NT2/D1 (cell line): ENCODE data around the gene SNAPC4.

Source experiments
- DNase-seq: peaks from one replicate; pipeline ENCODE4 v3.0.0-alpha.2; 2011; ENCODE audit warnings: low read depth, low spot score
- H3K27me3 ChIP-seq: 2 replicates; pipeline ENCODE4 v1.6.0; 2011; ENCODE audit warnings: mild to moderate bottlenecking; ENCODE audit not compliant: insufficient read length, insufficient read depth
- H3K36me3 ChIP-seq: 2 replicates; pipeline ENCODE4 v1.6.1; 2011; ENCODE audit warnings: mild to moderate bottlenecking, low read length, mixed read lengths; ENCODE audit not compliant: insufficient read depth, insufficient read length
- H3K4me1 ChIP-seq: 2 replicates; pipeline ENCODE4 v1.5.1; 2011; ENCODE audit not compliant: insufficient read depth, insufficient read length
- H3K4me3 ChIP-seq: 2 replicates; pipeline ENCODE4 v1.5.1; 2011; ENCODE audit warnings: low read depth; ENCODE audit not compliant: insufficient read length
- H3K9ac ChIP-seq: 2 replicates; pipeline ENCODE4 v1.6.0; 2011; ENCODE audit warnings: low read depth; ENCODE audit not compliant: insufficient read length
- H3K9me3 ChIP-seq: 2 replicates; pipeline ENCODE4 v1.5.1; 2011; ENCODE audit warnings: mild to moderate bottlenecking, low read length; ENCODE audit not compliant: insufficient read depth
- SUZ12 ChIP-seq: IDR thresholded peaks from 2 replicates; pipeline ENCODE4 v1.6.1; 2011; ENCODE audit not compliant: insufficient read length, insufficient read depth; ENCODE audit errors: extremely low read depth
- YY1 ChIP-seq: IDR thresholded peaks from 2 replicates; pipeline ENCODE4 v1.6.1; 2011; ENCODE audit not compliant: insufficient read length, insufficient read depth
- ZNF274 ChIP-seq: IDR thresholded peaks from 2 replicates; pipeline ENCODE4 v1.6.1; 2011; ENCODE audit warnings: mild to moderate bottlenecking, low read depth, low read length

SNAPC4 gene

GRCh38 chr9:136381966-136382513 is 17.9 kb downstream of the SNAPC4 start:
- no peak overlapping the region for H3K4me3 ChIP-seq

GRCh38 chr9:136381311-136381710 is 18.7 kb downstream of the SNAPC4 start:
- Histone ChIP-seq H3K36me3 (peaks cover 98% of the 10 kb centered on the region), H3K27me3 (no peaks in the 10 kb centered on the region), H3K4me1 (peaks cover 3% of the 10 kb centered on the region), H3K4me3 (no peak overlapping the region), H3K9ac (no peak overlapping the region), H3K9me3 (no peaks in the 10 kb centered on the region)
- no peak for DNase-seq
- no peak for TF ChIP-seq ZNF274
- TF ChIP-seq YY1, result no peak
- TF ChIP-seq SUZ12, result no peak

More at GRCh38 chr9:136381966-136382513, 17.9 kb downstream of the SNAPC4 start:
- Histone ChIP-seq H3K36me3 (peaks cover 95% of the 10 kb centered on the region), H3K9me3 (no peaks in the 10 kb centered on the region), H3K27me3 (no peaks in the 10 kb centered on the region), H3K4me1 (no peaks in the 10 kb centered on the region), H3K9ac (no peak overlapping the region)
- TF ChIP-seq ZNF274 (no peak), YY1 (no peak), SUZ12 (no peak)
- DNase-seq, result no peak

GRCh38 chr9:136380381-136380780 is 19.6 kb downstream of the SNAPC4 start:
- H3K36me3 ChIP-seq, result peaks cover 99% of the 10 kb centered on the region
- H3K9me3 ChIP-seq, result no peaks in the 10 kb centered on the region
- peaks cover 6% of the 10 kb centered on the region for H3K4me1 ChIP-seq

GRCh38 chr9:136379891-136380290 is 20.1 kb downstream of the SNAPC4 start:
- Histone ChIP-seq H3K9ac (no peak overlapping the region), H3K36me3 (peaks cover 99% of the 10 kb centered on the region), H3K27me3 (no peaks in the 10 kb centered on the region), H3K4me3 (no peak overlapping the region), H3K4me1 (peaks cover 6% of the 10 kb centered on the region), H3K9me3 (no peaks in the 10 kb centered on the region)
- no peak for DNase-seq
- TF ChIP-seq YY1 (no peak), ZNF274 (no peak), SUZ12 (no peak)

More at GRCh38 chr9:136380381-136380780, 19.6 kb downstream of the SNAPC4 start:
- no peak overlapping the region for H3K9ac ChIP-seq
- H3K27me3 ChIP-seq, result no peaks in the 10 kb centered on the region
- TF ChIP-seq ZNF274, result no peak
- no peak for TF ChIP-seq YY1
- TF ChIP-seq SUZ12, result no peak
- no peak overlapping the region for H3K4me3 ChIP-seq
- no peak for DNase-seq

- H3K36me3 ChIP-seq, result peaks cover 99% of the 10 kb centered on the region
- no peak for TF ChIP-seq YY1
These were observed 20.6 kb downstream of the SNAPC4 start for GRCh38 chr9:136379401-136379800.

GRCh38 chr9:136379003-136379287 is 21.0 kb downstream of the SNAPC4 start:
- no peak overlapping the region for H3K9ac ChIP-seq
- H3K4me3 ChIP-seq, result no peak overlapping the region
- peaks cover 99% of the 10 kb centered on the region for H3K36me3 ChIP-seq

More at GRCh38 chr9:136379401-136379800, 20.6 kb downstream of the SNAPC4 start:
- no peak overlapping the region for H3K9ac ChIP-seq
- H3K4me3 ChIP-seq, result no peak overlapping the region
- peaks cover 8% of the 10 kb centered on the region for H3K4me1 ChIP-seq
- H3K27me3 ChIP-seq, result no peaks in the 10 kb centered on the region
- DNase-seq, result no peak
- H3K9me3 ChIP-seq, result no peaks in the 10 kb centered on the region

GRCh38 chr9:136378170-136379002 is 21.6 kb downstream of the SNAPC4 start:
- H3K4me1 ChIP-seq, result peaks cover 14% of the 10 kb centered on the region
- peaks cover 99% of the 10 kb centered on the region for H3K36me3 ChIP-seq

More at GRCh38 chr9:136379003-136379287, 21.0 kb downstream of the SNAPC4 start:
- Histone ChIP-seq H3K4me1 (peaks cover 11% of the 10 kb centered on the region), H3K9me3 (no peaks in the 10 kb centered on the region), H3K27me3 (no peaks in the 10 kb centered on the region)
- DNase-seq, result no peak
- TF ChIP-seq YY1 (no peak), ZNF274 (no peak), SUZ12 (no peak)

More at GRCh38 chr9:136378170-136379002, 21.6 kb downstream of the SNAPC4 start:
- no peak for DNase-seq
- Histone ChIP-seq H3K27me3 (no peaks in the 10 kb centered on the region), H3K4me3 (no peak overlapping the region), H3K9ac (no peak overlapping the region), H3K9me3 (no peaks in the 10 kb centered on the region)
- no peak for TF ChIP-seq YY1
- TF ChIP-seq ZNF274, result no peak
- no peak for TF ChIP-seq SUZ12
